Motor neuron (in vitro differentiated cells): ENCODE measurements around the gene CBX1. TPM values are rescaled to one million over a fixed set of nuclear protein-coding genes. Genes with fewer than 3 reads are reported as not detected.

Source experiments
- ATAC-seq, 8 experiments: fragments of 200-7000 bp; cut with Tn5 transposase; replicated peaks in 6 of 8; 2 replicates each; pipeline ENCODE4 v1.8.0; 2021; ENCODE audit warnings: mild to moderate bottlenecking in 8 of 8, moderate library complexity in 8 of 8
- H3K27ac ChIP-seq, 2 donors: fragments of 250-450 bp; sonication (Bioruptor Pico); 2 replicates each; pipeline ENCODE4 v1.9.0; 2021; ENCODE audit warnings: antibody characterized with exemption in 2 of 2, mild to moderate bottlenecking in 2 of 2, moderate library complexity in 1 of 2
- H3K4me1 ChIP-seq, 2 donors: fragments of 250-450 bp; sonication (Bioruptor Pico); replicated peaks in 1 of 2; 2 replicates each; pipeline ENCODE4 v1.6.1; 2021; ENCODE audit warnings: antibody characterized with exemption in 2 of 2, mild to moderate bottlenecking in 2 of 2, moderate library complexity in 1 of 2
- H3K4me3 ChIP-seq, 5 donors: fragments of 250-450 bp; sonication (Bioruptor Pico); 2 replicates each; pipeline ENCODE4 v1.9.0; 2021; ENCODE audit warnings: antibody characterized with exemption in 5 of 5, mild to moderate bottlenecking in 5 of 5, moderate library complexity in 4 of 5
- WGBS, 10 experiments: fragments of 450-650 bp; shearing (Covaris generic); methylation state at CpG; one replicate each; pipeline ENCODE4 v1.0.0; 2022; 5-methylcytosine and 5-hydroxymethylcytosine counted together
- in situ Hi-C, 9 experiments: fragments of 400-800 bp; cut with MboI; loops; one replicate each; pipeline ENCODE4 v1.15.0; 2021; ENCODE audit warnings: low sequenced_read_pairs in 9 of 9, low pct_unique_long_range_greater_than_20kb in 2 of 9; ENCODE audit not compliant: unreplicated experiment in 9 of 9
- total RNA-seq, 8 experiments: library from RNA; unstranded; fragments of 300-600 nt; gene quantifications; 2 replicates each; pipeline versions ENCODE4 v1.2.3 to v1.2.4, GENCODE V29; 2022

CBX1 gene
- total RNA-seq, 8 experiments from 2014 or later: 25.0 to 204 (median 134) TPM

DNA sequence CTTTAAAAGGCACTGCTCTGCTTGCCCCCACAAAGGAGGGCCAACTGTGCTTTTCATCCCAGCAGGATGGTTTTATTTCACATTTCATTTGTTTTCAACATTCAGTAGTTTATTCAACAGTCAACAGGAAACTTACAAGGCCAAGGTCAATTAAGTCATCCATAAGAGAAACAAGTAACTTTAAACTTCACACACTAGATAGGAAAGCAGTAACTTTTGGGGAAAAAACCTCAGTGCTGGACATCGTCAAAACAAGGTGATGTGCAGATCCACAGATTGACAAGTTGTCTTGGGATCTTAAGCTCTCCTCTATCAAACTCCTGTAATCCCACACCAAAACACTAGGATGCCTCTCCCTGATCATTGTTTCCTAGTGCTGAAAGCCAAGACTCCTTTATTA lies 34.6 kb downstream of the CBX1 start:
- no peaks in the 10 kb centered on the region for H3K4me1 ChIP-seq
- ATAC-seq: no peak
- no peak overlapping the region for H3K27ac ChIP-seq

DNA sequence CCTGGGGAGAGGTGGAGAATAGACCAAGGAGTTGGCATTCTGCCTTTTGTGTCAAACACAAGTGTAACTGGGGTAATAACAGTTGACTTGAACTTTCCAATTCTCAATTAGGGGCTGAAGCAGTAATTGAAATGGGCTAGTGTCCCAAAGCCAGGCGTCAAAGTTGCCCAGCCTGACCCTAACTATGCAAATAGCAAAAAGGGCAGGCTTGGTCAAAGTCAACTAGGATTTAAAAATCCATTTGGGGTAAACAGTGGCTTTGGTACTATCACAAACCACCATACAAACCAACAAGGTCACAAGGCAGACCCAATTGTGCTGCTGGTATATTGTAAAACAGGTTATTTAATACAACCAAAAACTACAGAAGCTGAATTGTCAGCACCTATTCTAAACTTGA lies 35.1 kb downstream of the CBX1 start:
- in situ Hi-C loops: no loop called here
- WGBS, 10 experiments: 40 to 100% (median 75%) methylated on average over 1 of the region's 1 CpG; no CpG with 5 or more reads in 4 of the 10 experiments

More for the DNA sequence above, 34.6 kb downstream of the CBX1 start:
- WGBS, 10 experiments: 82 to 100% (median 89%) methylated on average over 1 of the region's 1 CpG; no CpG with 5 or more reads in 3 of the 10 experiments
- in situ Hi-C loops: no loop called here
- H3K4me3 ChIP-seq: no peak overlapping the region

DNA sequence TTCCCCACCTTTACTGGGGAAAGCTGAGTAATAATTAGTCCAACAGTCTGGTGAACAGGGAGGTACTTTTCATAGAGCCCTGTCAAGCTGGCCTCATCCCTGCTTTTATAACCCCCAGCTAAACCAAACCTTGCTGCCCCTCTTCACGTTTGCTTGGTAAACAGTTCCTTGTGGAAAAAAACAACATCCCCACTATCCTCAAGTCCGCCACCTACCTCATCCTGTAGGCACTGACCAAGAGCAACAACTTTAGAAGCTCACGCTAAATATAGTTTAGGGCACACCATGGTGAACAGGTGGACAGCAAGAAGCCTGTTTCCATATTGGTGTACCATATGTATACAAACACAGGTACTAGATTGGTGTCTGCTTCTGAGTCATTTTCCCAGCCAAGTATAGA lies 36.6 kb downstream of the CBX1 start:
- H3K4me1 ChIP-seq: peaks cover 0 to 10% of the 10 kb centered on the region in 2 donors
- no peak overlapping the region for H3K4me3 ChIP-seq
- H3K27ac ChIP-seq: no peak overlapping the region
- in situ Hi-C loops: no loop called here
- 50 to 100% (median 89%) methylated on average over 1 to 3 of the region's 3 CpGs; no CpG with 5 or more reads in 3 of the 10 experiments for WGBS, 10 experiments
- ATAC-seq: no peak

More for the DNA sequence above, 35.1 kb downstream of the CBX1 start:
- Histone ChIP-seq H3K27ac (no peak overlapping the region), H3K4me3 (no peak overlapping the region), H3K4me1 (no peaks in the 10 kb centered on the region)
- ATAC-seq: no peak

DNA sequence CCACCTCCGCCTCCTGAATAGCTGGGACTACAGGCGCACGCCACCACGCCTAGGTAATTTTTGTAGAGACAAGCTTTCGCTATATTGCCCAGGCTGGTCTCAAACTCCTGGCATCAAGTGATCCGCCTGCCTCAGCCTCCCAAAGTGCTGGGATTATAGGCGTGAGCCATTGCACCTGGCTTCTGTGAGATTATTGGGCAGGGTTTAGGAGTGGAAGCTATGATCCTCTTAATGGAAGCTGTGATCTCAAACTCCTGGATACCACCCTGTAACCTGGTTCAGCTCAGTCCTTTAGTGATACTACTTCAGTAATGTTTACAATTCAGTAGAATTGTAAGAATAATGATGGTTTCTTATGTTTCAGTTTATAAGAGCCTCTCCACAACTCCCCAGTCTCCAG lies 39.0 kb downstream of the CBX1 start:
- no peak for ATAC-seq
- no peak overlapping the region for H3K4me3 ChIP-seq
- H3K27ac ChIP-seq: no peak overlapping the region
- 93 to 100% (median 100%) methylated on average over 1 to 3 of the region's 7 CpGs; no CpG with 5 or more reads in 4 of the 10 experiments for WGBS, 10 experiments
- H3K4me1 ChIP-seq: peaks cover 2 to 20% of the 10 kb centered on the region in 2 donors
- in situ Hi-C loops: no loop called here

DNA sequence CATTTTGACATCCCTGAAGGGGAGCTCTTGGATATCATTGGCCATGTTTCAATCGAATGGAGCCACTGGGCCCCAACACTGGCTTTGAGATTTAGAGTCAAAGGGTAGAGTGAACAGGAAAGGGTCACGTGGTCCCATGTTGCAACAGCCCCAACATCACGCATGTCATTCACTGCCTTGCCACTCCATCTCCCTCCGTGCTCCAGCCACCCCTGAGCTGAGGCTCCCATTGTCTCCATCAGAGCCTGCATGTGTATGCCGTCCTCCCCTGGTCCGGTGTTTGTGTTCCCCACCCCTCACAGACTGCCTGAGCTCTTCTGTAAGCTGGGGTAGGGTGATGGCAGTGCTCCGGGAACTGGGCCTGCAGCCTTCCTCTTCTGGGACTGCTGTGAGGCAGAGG lies 41.0 kb downstream of the CBX1 start:
- in situ Hi-C loops: no loop called here
- peak in 1 of 8 experiments; percentile 12 for ATAC-seq
- WGBS, 10 experiments: 62 to 100% (median 98%) methylated on average over 1 to 4 of the region's 7 CpGs; no CpG with 5 or more reads in 4 of the 10 experiments
- H3K4me3 ChIP-seq: no peak overlapping the region
- H3K27ac ChIP-seq: no peak overlapping the region
- peaks cover 17 to 38% of the 10 kb centered on the region in 2 donors for H3K4me1 ChIP-seq

DNA sequence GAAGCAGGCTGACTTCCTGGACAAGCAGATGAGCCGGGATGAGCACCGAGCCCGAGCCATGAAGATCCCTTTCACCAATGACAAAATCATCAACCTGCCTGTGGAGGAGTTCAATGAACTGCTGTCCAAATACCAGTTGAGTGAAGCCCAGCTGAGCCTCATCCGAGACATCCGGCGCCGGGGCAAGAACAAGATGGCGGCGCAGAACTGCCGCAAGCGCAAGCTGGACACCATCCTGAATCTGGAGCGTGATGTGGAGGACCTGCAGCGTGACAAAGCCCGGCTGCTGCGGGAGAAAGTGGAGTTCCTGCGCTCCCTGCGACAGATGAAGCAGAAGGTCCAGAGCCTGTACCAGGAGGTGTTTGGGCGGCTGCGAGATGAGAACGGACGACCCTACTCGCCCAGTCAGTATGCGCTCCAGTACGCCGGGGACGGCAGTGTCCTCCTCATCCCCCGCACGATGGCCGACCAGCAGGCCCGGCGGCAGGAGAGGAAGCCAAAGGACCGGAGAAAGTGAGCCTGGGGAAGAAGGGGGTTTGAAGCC lies 42.1 kb downstream of the CBX1 start:
- H3K27ac ChIP-seq: no peak overlapping the region
- 91 to 100% (median 95%) methylated on average over 2 to 22 of the region's 32 CpGs; no CpG with 5 or more reads in 2 of the 10 experiments for WGBS, 10 experiments
- in situ Hi-C loops: no loop called here
- no peak overlapping the region for H3K4me3 ChIP-seq
- ATAC-seq: no peak
- peaks cover 17 to 40% of the 10 kb centered on the region in 2 donors for H3K4me1 ChIP-seq

DNA sequence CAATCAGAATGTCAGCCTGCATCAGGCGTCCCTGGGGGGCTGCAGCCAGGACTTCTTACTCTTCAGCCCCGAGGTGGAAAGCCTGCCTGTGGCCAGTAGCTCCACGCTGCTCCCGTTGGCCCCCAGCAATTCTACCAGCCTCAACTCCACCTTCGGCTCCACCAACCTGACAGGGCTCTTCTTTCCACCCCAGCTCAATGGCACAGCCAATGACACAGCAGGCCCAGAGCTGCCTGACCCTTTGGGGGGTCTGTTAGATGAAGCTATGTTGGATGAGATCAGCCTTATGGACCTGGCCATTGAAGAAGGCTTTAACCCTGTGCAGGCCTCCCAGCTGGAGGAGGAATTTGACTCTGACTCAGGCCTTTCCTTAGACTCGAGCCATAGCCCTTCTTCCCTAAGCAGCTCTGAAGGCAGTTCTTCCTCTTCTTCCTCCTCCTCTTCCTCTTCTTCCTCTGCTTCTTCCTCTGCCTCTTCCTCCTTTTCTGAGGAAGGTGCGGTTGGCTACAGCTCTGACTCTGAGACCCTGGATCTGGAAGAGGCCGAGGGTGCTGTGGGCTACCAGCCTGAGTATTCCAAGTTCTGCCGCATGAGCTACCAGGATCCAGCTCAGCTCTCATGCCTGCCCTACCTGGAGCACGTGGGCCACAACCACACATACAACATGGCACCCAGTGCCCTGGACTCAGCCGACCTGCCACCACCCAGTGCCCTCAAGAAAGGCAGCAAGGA lies 42.7 kb downstream of the CBX1 start:
- Histone ChIP-seq H3K4me1 (peaks cover 23 to 45% of the 10 kb centered on the region in 2 donors), H3K27ac (no peak overlapping the region), H3K4me3 (no peak overlapping the region)
- in situ Hi-C loops: no loop called here
- 52 to 100% (median 93%) methylated on average over 2 to 8 of the region's 11 CpGs; no CpG with 5 or more reads in 3 of the 10 experiments for WGBS, 10 experiments
- ATAC-seq: no peak

DNA sequence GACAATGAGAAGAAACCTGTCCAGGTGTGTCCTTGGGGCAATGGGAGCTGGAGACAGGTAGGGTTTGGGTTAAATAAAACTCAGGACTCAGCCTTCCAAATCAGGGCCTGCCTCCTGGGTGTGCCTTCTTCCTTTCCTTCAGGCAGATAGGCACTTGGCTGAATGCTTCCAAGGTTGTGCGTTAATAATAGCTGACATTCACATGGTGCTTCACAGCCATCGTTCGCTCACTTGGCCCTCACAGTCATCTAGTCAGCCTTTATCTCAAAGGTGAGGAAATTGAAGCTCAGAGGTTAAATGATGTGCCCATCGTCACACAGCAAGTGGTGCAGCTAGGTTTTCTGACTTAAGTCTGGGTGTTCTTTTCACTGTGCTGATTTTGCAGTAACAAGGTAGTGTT lies 43.7 kb downstream of the CBX1 start:
- 80 to 100% (median 90%) methylated on average over 1 to 4 of the region's 4 CpGs; no CpG with 5 or more reads in 1 of the 10 experiments for WGBS, 10 experiments
- ATAC-seq: no peak
- Histone ChIP-seq H3K27ac (no peak overlapping the region), H3K4me3 (no peak overlapping the region), H3K4me1 (peaks cover 32 to 55% of the 10 kb centered on the region in 2 donors)
- in situ Hi-C loops: no loop called here

DNA sequence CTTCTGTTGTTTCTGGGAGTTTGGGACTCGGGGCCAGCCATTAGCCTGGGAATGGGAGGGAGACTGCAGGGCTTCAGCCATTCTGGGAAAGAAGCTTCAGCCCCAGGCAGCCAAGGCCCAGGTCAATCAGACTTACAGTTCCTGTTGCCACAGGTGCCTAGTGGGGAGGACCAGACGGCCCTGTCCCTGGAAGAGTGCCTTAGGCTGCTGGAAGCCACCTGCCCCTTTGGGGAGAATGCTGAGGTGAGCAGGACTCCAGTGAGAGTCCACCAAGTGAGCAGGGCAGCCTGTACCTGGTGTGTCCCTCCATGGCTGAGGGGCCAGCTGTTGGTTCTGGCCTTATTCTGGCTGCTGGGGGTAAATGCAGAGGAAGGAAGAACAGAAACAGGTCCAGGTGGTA lies 44.4 kb downstream of the CBX1 start:
- 40 to 100% (median 83%) methylated on average over 1 to 2 of the region's 2 CpGs; no CpG with 5 or more reads in 3 of the 10 experiments for WGBS, 10 experiments
- Histone ChIP-seq H3K4me1 (peaks cover 40 to 62% of the 10 kb centered on the region in 2 donors), H3K4me3 (peak overlapping the region in 2 of 5 donors; percentile 48 to 67), H3K27ac (peak overlapping the region; percentile 92 to 99)
- in situ Hi-C loops: no loop called here
- no peak for ATAC-seq

DNA sequence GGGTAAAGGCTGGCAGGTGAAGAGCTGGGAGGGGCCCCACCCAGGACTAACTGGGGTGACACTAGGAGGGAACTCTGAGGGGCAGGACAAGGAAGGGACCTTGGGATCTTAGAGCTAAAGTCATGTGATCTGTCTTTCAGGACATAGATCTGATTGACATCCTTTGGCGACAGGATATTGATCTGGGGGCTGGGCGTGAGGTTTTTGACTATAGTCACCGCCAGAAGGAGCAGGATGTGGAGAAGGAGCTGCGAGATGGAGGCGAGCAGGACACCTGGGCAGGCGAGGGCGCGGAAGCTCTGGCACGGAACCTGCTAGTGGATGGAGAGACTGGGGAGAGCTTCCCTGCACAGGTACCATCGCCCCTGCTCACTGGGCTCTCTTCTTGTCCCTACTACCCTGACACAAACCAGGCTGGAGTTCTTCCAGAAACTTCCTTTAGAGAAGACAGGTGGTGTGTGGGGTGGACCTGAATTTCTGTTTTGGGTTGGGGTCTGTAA lies 45.0 kb downstream of the CBX1 start:
- peak overlapping the region; percentile 39 to 67 (median 48) for H3K4me3 ChIP-seq

DNA sequence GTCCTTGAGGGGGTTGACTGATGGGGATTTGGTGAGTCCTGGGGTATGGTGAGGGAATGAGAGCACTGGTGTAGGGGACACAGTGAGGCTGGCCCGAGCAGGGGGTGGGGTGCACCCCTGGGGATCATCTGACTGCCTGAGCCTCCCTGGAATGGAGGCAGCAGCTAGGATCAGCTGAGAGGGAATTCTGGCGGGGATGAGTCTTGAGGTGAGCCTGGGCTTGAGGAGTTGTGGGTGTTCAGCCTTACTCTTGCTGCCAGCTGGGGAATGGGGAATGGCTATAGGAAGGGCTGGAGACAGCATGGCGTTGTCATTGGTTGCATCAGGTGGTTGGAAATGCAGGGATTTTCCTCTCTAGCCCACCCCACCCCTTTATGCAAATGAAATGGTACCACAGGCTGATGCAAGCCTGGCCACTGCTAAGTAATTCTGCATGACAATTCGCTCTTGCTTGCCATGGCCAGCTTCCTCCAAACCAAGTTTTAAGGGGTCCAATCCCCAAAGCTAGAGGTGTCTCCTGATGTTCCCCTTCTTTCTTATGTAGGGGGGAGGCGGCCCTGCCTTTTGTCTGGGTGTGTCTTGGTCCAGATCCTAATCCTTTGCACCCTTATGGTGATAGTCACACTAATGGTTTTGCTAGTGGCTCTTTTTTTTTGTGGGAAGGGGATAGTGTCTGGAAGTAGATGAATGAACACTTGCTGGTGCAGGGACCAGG lies 45.6 kb downstream of the CBX1 start:
- in situ Hi-C loops: no loop called here
- ATAC-seq: peak; percentile 11 to 40 (median 26)
- H3K27ac ChIP-seq: peak overlapping the region; percentile 92 to 99
- 0 to 80% (median 20%) methylated on average over 2 of the region's 5 CpGs; no CpG with 5 or more reads in 6 of the 10 experiments for WGBS, 10 experiments
- H3K4me1 ChIP-seq: peaks cover 46 to 67% of the 10 kb centered on the region in 2 donors
- H3K4me3 ChIP-seq: peak overlapping the region; percentile 39 to 67 (median 48)

More for the DNA sequence above, 45.0 kb downstream of the CBX1 start:
- in situ Hi-C loops: no loop called here
- Histone ChIP-seq H3K27ac (peak overlapping the region; percentile 92 to 99), H3K4me1 (peaks cover 45 to 68% of the 10 kb centered on the region in 2 donors)
- no peak for ATAC-seq
- 52 to 100% (median 88%) methylated on average over 2 to 8 of the region's 10 CpGs; no CpG with 5 or more reads in 5 of the 10 experiments for WGBS, 10 experiments

DNA sequence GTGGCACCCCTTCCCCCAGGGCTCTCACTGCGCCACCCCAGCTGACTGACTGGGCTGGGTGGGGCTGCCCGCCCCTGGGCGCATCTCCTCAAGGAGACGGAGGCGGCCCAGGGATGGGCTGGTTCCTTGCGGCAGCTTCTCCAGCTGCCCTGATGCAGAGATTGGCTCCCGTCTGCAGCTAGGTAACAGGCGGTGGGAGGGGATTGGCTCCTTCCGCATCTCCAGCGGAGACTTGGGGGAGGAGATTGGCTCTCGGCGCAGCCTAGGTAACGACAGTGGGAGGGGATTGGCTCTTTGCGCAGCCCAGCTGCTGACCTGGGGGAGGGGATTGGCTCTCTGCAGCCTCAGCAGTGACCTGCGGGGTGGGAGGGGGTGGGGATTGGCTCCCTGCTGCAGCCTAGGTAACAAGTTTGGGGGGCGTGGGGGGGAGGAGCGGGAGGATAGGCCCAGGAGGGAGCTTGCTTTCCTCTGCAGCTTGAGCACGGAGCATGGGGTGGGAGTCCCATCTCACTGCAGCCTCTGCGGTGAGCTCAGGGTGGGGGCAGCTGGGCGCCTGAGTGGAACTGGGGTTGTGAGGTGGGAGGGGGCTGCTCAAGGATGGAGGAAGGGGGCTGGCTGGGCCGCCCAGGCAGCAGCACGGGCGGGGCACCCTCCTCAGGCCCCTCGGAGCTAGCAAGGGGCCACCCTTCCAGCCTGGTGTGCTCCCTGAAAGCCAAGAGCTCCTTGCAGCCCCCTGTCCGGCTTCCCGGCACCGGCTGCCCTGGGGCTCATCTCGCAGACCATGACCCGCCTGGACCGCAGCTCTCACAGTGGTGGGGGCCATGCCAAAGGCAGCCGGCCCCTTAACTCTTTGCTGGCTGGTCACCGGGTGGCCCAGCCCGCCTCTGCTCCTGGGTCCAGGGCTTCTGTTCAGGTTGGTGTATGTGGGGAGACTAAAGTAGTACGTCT lies 46.8 kb downstream of the CBX1 start:
- peak overlapping the region; percentile 39 to 67 (median 48) for H3K4me3 ChIP-seq
- peaks cover 52 to 63% of the 10 kb centered on the region in 2 donors for H3K4me1 ChIP-seq
- H3K27ac ChIP-seq: peak overlapping the region; percentile 92 to 99
- in situ Hi-C loops: no loop called here
- WGBS, 10 experiments: 0% methylated on average over 4 to 8 of the region's 34 CpGs; no CpG with 5 or more reads in 8 of the 10 experiments
- ATAC-seq: peak; percentile 56 to 85 (median 79)
